OCI-M2 (cell line): Measurements from ENCODE around the gene MAP2K5.

ENCODE experiments used
- DNase-seq: peaks from one replicate; lab custom pipeline; 2025; ENCODE audit not compliant: unreplicated experiment; lab: John Stamatoyannopoulos, UW

Gene MAP2K5

DNA sequence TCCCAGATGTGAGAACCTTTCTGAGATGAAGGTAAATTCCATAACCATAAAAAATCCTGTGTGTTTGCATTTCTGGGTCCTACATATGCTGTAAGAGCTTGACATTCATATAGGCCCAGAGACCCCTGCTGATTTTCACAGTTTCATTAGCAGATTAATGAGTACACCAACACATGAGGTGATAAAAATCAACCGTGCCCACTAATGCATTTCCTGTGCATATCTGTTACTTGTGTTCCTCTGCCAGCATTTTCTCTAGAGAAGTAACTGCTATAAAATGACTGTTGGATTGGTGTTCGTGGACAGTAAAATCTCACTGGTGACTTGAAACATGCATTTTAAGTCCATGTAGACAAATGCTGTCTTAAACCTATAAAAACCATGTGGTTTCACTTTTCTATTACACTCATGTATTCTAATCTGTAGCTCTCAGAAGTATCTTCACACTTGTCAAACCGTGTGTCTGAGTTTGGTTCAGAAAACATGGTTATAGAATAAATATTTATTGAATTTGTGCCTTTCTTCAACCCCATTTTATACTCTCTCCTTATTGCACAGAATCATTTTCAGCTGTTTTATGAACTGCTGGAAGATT is 14.6 kb downstream of the MAP2K5 start:
- DNase-seq = no peak

DNA sequence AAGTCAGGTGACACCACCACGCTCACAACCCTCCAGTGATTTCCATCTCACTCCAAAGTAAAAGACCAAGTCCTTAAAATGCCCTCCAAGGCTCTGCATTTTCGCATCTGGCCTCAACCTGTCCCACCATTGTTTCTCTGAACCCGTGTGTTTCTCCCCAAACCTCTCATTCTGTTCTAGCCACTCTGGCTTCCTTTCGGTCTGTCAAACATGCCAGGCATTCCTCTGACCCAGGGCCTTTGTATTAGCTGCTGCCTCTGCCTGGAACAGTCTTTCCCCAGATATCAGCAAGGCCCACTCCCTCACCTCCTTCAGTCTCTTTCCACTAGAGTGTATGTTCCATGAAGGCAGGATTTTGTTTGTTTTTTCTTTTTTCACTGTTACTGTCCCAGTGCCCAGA is 16.0 kb downstream of the MAP2K5 start:
- no peak for DNase-seq

DNA sequence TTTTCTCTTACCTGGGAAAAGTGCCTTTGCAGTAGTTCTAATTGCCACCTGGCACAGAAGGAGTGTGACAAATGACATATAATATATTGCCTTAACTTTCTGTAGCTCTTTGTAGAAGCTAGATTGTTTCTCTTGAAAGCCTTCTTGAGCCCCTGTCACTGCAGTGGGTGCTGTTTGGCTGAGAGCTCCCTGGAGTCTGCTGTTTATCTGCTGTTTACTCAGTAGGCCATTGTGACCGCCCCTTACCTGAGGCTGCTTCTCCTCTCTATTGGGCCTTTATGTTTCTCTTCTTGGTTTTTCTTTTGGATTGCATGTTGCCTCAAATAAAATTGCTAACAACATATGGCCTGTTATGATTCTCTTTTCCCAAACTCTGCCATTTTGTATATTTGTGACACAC is 16.7 kb downstream of the MAP2K5 start:
- DNase-seq = no peak

GRCh38 chr15:67559576-67559975 is 17.1 kb downstream of the MAP2K5 start:
- no peak for DNase-seq

DNA sequence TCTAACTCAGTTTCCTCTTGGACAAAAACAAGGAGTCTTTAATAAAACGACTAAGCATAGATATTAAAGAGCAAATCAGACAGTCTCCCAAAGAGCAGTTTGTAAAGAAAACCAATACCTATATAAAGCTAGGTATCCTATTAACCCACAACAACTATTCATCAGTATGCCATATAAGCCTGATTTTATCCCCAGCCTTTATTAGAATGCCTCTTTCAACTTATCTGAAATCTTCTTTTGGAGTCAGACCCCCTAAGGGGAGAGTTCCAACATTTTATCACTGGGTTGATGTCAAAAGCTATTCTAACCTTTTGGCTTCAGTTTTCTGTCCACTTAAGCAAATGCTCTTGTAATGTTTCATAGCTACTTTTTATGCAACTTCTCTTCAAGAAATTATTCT is 17.8 kb downstream of the MAP2K5 start:
- DNase-seq = no peak

DNA sequence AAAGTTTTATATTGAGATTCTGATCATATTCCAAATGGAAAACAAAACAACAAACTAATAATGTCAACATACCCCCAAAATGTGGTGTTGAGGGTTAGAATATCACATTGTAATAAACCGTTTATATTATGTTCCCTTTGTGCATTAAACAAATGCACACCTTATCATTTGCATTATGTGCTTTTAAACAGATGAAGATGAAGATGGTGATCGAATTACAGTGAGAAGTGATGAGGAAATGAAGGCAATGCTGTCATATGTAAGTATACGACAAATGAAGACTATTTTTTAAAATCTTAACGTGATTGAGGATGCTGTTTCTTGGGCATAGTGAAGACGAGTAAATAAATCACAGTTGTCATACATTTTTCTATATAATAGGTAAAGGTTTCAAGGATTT is 20.6 kb downstream of the MAP2K5 start:
- DNase-seq = no peak

DNA sequence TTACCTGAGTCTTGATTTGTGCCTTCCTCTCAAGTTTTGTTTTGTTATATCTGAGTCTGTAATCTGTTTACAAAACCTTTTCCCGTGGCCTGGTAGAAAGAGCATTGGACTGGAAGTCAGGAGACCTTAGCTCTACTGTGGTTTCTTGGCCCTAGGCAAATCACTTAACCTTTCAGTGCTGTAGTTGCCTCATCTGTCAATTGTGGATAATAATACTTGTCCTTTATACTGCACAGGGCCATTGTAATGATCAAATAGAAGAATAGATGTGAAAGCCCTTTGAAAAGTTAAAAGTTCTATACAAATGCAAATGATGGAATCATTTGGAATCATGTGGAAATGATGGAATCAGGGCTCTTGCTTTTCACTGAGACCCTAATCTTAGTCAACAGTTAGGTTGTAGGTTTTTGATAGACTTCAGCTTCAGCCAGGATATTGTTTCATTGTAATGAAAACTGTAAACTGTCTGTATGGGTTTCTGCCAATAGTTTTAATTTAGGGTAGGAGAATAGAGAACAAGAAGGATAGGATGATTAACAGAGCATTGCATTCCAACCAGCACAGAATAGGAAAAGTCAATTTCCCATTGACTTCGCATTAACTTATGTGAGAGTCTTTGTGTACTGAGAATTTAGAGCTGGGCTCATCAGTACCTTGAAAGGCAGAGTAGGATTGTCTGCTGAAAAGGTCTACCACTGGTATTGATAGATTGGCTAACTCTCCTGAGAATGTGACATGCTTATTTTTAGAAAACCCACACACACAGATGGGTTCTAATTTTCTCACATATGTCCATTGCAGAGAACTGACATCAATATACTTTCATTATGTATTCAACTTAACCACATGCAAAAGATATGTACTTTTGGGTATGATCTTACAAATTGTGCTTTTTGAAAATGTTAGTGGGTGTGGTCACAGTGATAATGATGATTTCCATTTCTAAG is 21.8 kb downstream of the MAP2K5 start:
- DNase-seq = no peak

DNA sequence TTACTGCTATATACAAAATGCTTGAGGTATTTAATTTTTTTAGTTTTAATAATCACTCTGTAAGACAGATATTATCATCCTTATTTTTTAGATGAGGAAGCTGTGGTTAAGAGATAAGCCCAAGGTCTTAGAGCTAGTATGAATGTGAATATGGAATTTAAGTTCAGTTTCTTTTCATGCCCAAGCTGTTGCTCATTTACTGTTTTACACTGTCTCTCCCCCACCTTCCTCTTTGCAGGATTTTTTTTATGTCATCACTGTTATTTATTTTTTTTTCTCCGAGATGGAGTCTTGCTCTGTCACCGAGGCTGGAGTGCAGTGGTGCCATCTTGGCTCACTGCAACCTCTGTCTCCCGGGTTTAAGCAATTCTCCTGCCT is 22.5 kb downstream of the MAP2K5 start:
- no peak for DNase-seq

GRCh38 chr15:67569668-67570067 is 27.2 kb downstream of the MAP2K5 start:
- DNase-seq = no peak

- DNase-seq = no peak
Observed at GRCh38 chr15:67570875-67571647, 28.6 kb downstream of the MAP2K5 start.

- no peak for DNase-seq
Observed at GRCh38 chr15:67571648-67572415, 29.3 kb downstream of the MAP2K5 start.

- DNase-seq = no peak
Observed at GRCh38 chr15:67573194-67573593, 30.7 kb downstream of the MAP2K5 start.

DNA sequence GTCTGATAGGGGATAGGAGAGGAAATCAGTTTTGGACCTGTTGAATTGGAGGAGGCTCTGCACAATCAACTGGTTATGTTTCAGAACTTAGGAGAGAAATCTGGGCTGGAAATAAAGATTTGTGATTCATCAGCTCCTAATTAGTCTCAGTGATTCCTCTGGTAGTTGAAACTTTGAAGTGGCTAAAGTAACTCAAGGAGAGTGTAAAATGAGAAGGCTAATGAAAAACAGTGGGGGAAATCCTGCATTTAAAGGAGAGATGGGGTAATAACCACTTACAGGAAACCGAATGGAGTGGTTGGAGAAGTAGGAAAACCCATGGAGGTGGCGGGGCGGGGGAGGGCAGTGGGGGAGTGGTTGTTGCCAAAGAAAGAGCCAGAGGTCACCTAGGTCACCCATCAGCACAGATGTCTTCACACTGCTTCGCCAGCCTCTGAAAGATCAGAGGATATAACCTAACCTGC is 32.6 kb downstream of the MAP2K5 start:
- DNase-seq = no peak

DNA sequence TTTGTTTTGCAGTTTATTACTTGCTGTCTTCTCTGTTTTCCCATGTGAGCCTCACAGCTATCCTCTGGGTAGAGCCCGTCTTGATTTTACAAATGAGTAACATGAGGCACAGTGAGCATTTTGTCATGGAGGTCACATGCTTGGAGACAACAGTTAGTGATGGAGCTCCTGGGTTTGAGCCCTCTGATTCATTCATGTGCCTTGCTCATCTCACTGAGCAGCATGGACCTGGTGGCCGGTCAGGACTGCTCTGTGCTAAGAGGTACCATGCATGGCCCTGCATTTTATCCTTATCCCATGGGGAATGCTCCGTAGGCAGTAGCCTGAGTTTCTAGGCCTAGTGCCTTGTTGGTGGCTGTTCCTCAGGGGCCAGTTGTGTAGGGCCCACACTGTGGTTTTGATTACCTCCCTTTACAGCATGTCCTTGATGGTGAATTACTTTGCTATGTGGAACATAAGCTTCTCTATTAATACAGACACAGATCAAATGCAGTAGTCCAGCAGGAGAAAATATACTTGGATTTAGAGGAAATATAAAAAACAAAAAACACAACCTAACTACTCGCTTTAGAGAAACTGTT is 35.6 kb downstream of the MAP2K5 start:
- no peak for DNase-seq

- no peak for DNase-seq
Observed at GRCh38 chr15:67579164-67579563, 36.7 kb downstream of the MAP2K5 start.

DNA sequence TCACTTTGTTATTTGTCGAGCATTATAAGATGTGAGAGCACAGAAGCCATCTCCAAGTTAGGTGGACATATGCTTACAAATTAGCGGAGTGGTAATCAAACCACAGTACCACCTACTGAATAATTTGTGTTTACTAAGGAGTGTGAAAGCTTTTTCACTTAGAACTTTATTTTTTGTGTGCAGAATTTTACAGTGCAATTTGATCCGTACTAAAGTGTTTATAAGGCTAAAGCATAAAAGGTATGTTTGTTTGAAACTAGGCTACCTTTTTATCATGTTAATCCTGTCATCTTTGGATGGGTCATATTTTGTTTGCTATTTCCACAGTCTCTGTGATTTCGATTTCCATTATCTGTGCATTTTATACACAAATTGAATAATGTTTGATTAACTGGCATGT is 37.5 kb downstream of the MAP2K5 start:
- DNase-seq = no peak

GRCh38 chr15:67584157-67584556 is 41.7 kb downstream of the MAP2K5 start:
- no peak for DNase-seq

GRCh38 chr15:67585681-67586080 is 43.2 kb downstream of the MAP2K5 start:
- no peak for DNase-seq

DNA sequence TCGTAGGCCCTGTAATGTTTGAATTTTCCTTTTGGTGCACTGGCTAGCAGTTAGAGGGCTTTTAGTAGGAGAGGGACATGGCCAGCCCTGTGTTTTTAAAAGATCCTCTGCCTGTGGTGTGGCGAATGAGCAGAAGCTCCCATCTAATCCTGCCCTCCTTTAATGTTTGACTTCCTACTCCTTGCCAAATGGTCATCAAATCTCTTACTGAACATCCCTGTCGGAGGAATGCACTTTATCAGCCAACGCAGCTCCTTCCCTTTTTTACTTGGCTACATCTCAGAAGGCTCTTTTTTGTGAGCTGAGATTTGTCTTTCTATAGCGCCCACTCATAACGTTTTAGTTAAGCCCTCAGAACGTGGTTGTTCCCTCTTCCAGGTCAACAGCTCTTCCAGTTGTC is 44.8 kb downstream of the MAP2K5 start:
- DNase-seq = no peak

DNA sequence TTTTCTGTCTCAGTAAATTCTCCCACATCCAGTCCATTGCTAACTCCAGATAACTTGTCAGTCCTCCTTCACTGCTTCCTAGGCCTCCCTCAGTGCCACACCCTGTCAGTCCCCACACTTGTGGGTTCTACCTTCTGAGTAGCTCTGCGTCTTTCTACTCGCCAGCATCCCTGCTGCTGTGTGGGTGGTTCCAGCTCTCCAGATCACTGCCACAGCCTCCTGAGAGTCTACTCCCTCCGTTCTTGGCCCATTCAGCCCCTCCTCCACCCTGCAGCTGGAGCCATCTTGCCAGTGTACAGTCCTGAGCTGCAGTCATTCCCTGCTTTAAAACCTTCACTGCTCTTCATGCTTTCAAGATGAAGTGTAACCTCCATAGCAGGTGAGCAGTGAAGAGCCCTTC is 45.3 kb downstream of the MAP2K5 start:
- no peak for DNase-seq

GRCh38 chr15:67590191-67590590 is 47.7 kb downstream of the MAP2K5 start:
- DNase-seq = no peak
